ENCODE measurements around the gene SRPK1. TPM values are rescaled to one million over a fixed set of nuclear protein-coding genes. Genes with fewer than 3 reads are reported as not detected.
"Not testable (repeated sequence)": the region's sequence is repeated elsewhere in the genome, so short reads cannot be mapped to it uniquely, and the experiment has no call there.

Gene SRPK1
- total and polyA plus RNA-seq, 10 of the 15 experiments (the other 5 are each of a cell fraction or from before 2014, with no cell fraction given): 47.4 to 112 (median 85.8) TPM

DNA sequence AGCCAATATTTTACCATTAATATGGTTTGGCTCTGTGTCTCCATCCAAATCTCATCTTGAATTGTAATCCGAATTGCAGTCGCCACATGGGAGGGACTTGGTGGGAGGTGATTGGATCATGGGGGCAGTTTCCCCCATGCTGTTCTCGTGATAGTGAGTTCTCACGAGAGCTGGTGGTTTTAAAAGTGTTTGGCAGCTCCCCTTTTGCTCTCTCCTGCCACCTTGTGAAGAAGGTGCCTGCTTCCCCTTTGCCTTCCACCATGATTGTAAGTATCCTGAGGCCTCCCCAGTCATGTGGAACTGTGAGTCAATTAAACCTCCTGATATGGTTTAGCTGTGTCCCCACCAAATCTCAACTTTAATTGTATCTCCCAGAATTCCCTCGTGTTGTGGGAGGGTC is 18.4 kb upstream of the SRPK1 start:
- SMC1A ChIA-PET (ENCODE audit: uncharacterized antibody, unreplicated experiment): interaction anchor here (0.9 to 1.0 kb wide), 2 partner anchors 10 to 19 kb away, joined by 3 read pairs; partner anchors contain the start of gene SRPK1
- H3K9me3 ChIP-seq (replicated peaks; ENCODE audit: control insufficient read depth, insufficient read depth, low read length); DNase-seq (ENCODE audit: low read depth, low spot score); H3K79me2 ChIP-seq (ENCODE audit: control insufficient read depth, insufficient read depth, low read length); POLR2A ChIA-PET; H2AFZ ChIP-seq (ENCODE audit: control insufficient read depth, low read depth, low read length); H3K27me3 ChIP-seq (replicated peaks in 1 of 2; ENCODE audit: control insufficient read depth in 2 of 2, insufficient read depth in 2 of 2, low read length in 1 of 2); H3K36me3 ChIP-seq (ENCODE audit: control insufficient read depth in 2 of 2, insufficient read depth in 2 of 2, low read length in 1 of 2); intact Hi-C loops (cut with micrococcal nuclease; ENCODE audit: unreplicated experiment); H3K27ac ChIP-seq (ENCODE audit: control insufficient read depth, insufficient read depth); CTCF ChIA-PET; in situ Hi-C loops (cut with MboI); H4K20me1 ChIP-seq (ENCODE audit: control insufficient read depth, insufficient read depth); H3K4me1 ChIP-seq (ENCODE audit: control insufficient read depth, insufficient read depth, low read length); H3K4me2 ChIP-seq (ENCODE audit: control insufficient read depth, insufficient read depth); ATAC-seq; RAD21 ChIA-PET (ENCODE audit: unreplicated experiment); BruUV-seq (replicated peaks); FAIRE-seq; H3K4me3 ChIP-seq; H3K9ac ChIP-seq (ENCODE audit: control insufficient read depth, insufficient read depth, low read length): not testable (repeated sequence)
- WGBS (ENCODE audit: insufficient coverage, insufficient replicate concordance, low lambda C conversion rate, missing lambda C conversion rate): 59% methylated on average over 5 of the region's 5 CpGs

GRCh38 chr6:35936681-35937359 is 15.9 kb upstream of the SRPK1 start:
- Histone ChIP-seq H3K4me3 (no peak overlapping the region), H3K36me3 (ENCODE audit: control insufficient read depth in 2 of 2, insufficient read depth in 2 of 2, low read length in 1 of 2) (no peaks in the 10 kb centered on the region; a peak in 1 of 4 replicates), H3K9me3 (replicated peaks; ENCODE audit: control insufficient read depth, insufficient read depth, low read length) (peaks cover 2% of the 10 kb centered on the region; the same call in 2 of the 3 replicates), H3K4me2 (ENCODE audit: control insufficient read depth, insufficient read depth) (no peak overlapping the region), H3K9ac (ENCODE audit: control insufficient read depth, insufficient read depth, low read length) (no peak overlapping the region), H3K27me3 (replicated peaks in 1 of 2; ENCODE audit: control insufficient read depth in 2 of 2, insufficient read depth in 2 of 2, low read length in 1 of 2) (no peaks in the 10 kb centered on the region; a peak in 1 of 4 replicates), H3K4me1 (ENCODE audit: control insufficient read depth, insufficient read depth, low read length) (no peaks in the 10 kb centered on the region), H3K27ac (ENCODE audit: control insufficient read depth, insufficient read depth) (no peak overlapping the region), H4K20me1 (ENCODE audit: control insufficient read depth, insufficient read depth) (no peaks in the 10 kb centered on the region), H3K79me2 (ENCODE audit: control insufficient read depth, insufficient read depth, low read length) (no peaks in the 10 kb centered on the region), H2AFZ (ENCODE audit: control insufficient read depth, low read depth, low read length) (no peak overlapping the region)
- no peak for DNase-seq (ENCODE audit: low read depth, low spot score)
- in situ Hi-C loops (cut with MboI): no loop called here
- 73% methylated on average over 1 of the region's 1 CpG for WGBS (ENCODE audit: insufficient coverage, insufficient replicate concordance, low lambda C conversion rate, missing lambda C conversion rate)
- RAD21 ChIA-PET (ENCODE audit: unreplicated experiment): no interaction called here
- CTCF ChIA-PET: no interaction called here
- POLR2A ChIA-PET: interaction anchor here (1.6 kb wide), 1 partner anchor 9 kb away, joined by 8 read pairs; no protein-coding TSS in a partner anchor
- FAIRE-seq: no peak
- SMC1A ChIA-PET (ENCODE audit: uncharacterized antibody, unreplicated experiment): no interaction called here
- no peak for ATAC-seq
- BruUV-seq (replicated peaks): no TSS peak
- TF ChIP-seq USF1 (IDR thresholded peaks at IDR 0.05; ENCODE audit: borderline replicate concordance, extremely low read length, insufficient read depth, low read depth, low read length) (no peak), IKZF2 (IDR thresholded peaks at IDR 0.05) (no peak), ZNF274 (IDR thresholded peaks at IDR 0.05; ENCODE audit: insufficient read depth, insufficient read length) (no peak), YY1 (IDR thresholded peaks at IDR 0.05; ENCODE audit: low read depth, low read length) (no peak)
- intact Hi-C loops (cut with micrococcal nuclease; ENCODE audit: unreplicated experiment): no loop called here
